HG03064 (cell line): ENCODE measurements around the gene ZFP64.
"Not testable (repeated sequence)": the region's sequence is repeated elsewhere in the genome, so short reads cannot be mapped to it uniquely, and the experiment has no call there.

Experiments used
- ATAC-seq: cut with Tn5 transposase; IDR thresholded peaks from one replicate; pipeline ENCODE4 v1.9.1; 2021; ENCODE audit warnings: low read depth; ENCODE audit not compliant: unreplicated experiment

Gene ZFP64

GRCh38 chr20:52166150-52166549 is 25.4 kb downstream of the ZFP64 start:
- ATAC-seq = no peak

GRCh38 chr20:52160621-52161204 is 30.9 kb downstream of the ZFP64 start:
- no peak for ATAC-seq

- no peak for ATAC-seq
Measured at GRCh38 chr20:52160049-52160570, 31.5 kb downstream of the ZFP64 start.

GRCh38 chr20:52154575-52154974 is 37.0 kb downstream of the ZFP64 start:
- ATAC-seq = no peak

- no peak for ATAC-seq
Measured at GRCh38 chr20:52153896-52154295, 37.7 kb downstream of the ZFP64 start.

- ATAC-seq = no peak
Measured at GRCh38 chr20:52152921-52153320, 38.7 kb downstream of the ZFP64 start.

GRCh38 chr20:52152416-52152815 is 39.2 kb downstream of the ZFP64 start:
- ATAC-seq = no peak

- no peak for ATAC-seq
Measured at GRCh38 chr20:52150440-52151258, 40.9 kb downstream of the ZFP64 start.

- no peak for ATAC-seq
Measured at GRCh38 chr20:52145587-52145986, 46.0 kb downstream of the ZFP64 start.

GRCh38 chr20:52143277-52143676 is 48.3 kb downstream of the ZFP64 start:
- ATAC-seq = no peak

GRCh38 chr20:52142757-52143156 is 48.8 kb downstream of the ZFP64 start:
- ATAC-seq = no peak

GRCh38 chr20:52139986-52140385 is 51.6 kb downstream of the ZFP64 start:
- ATAC-seq = no peak

- no peak for ATAC-seq
Measured at GRCh38 chr20:52137850-52138249, 53.7 kb downstream of the ZFP64 start.

GRCh38 chr20:52133714-52134113 is 57.9 kb downstream of the ZFP64 start:
- ATAC-seq = not testable (repeated sequence)

GRCh38 chr20:52132337-52132736 is 59.2 kb downstream of the ZFP64 start:
- ATAC-seq = no peak

- no peak for ATAC-seq
Measured at GRCh38 chr20:52131048-52131643, 60.4 kb downstream of the ZFP64 start.

- ATAC-seq = no peak
Measured at GRCh38 chr20:52130406-52130805, 61.2 kb downstream of the ZFP64 start.

GRCh38 chr20:52129611-52130010 is 62.0 kb downstream of the ZFP64 start:
- ATAC-seq = no peak

- ATAC-seq = no peak
Measured at GRCh38 chr20:52127309-52127708, 64.3 kb downstream of the ZFP64 start.

GRCh38 chr20:52124821-52125220 is 66.8 kb downstream of the ZFP64 start:
- ATAC-seq = no peak

- no peak for ATAC-seq
Measured at GRCh38 chr20:52118696-52119095, 72.9 kb downstream of the ZFP64 start.
